MM.1S (cell line): ENCODE results near the gene STYXL1.
"Not testable (repeated sequence)": the region's sequence is repeated elsewhere in the genome, so short reads cannot be mapped to it uniquely, and the experiment has no call there.

Source experiments
- DNase-seq: peaks from one replicate; pipeline ENCODE4 v3.0.0-alpha.2; 2015
- H2AFZ ChIP-seq: fragments of 300-600 bp; sonication (generic); 2 replicates; pipeline ENCODE4 v1.6.0; 2016; ENCODE audit warnings: antibody characterized with exemption, low read length
- H3F3A ChIP-seq: fragments of 300-600 bp; sonication (generic); 2 replicates; pipeline ENCODE4 v1.6.1; 2016; ENCODE audit warnings: mild to moderate bottlenecking, antibody characterized with exemption, low read length, moderate library complexity, mixed read lengths; ENCODE audit not compliant: insufficient read depth
- H3K27ac ChIP-seq: fragments of 300-600 bp; sonication (generic); 2 replicates; pipeline ENCODE4 v1.5.1; 2016; ENCODE audit warnings: mild to moderate bottlenecking, low read length
- H3K27me3 ChIP-seq: fragments of 300-600 bp; sonication (generic); replicated peaks from 2 replicates; pipeline ENCODE4 v1.6.0; 2016; ENCODE audit warnings: low read length; ENCODE audit not compliant: insufficient read depth
- H3K36me3 ChIP-seq: fragments of 300-600 bp; sonication (generic); replicated peaks from 2 replicates; pipeline ENCODE4 v1.6.1; 2016; ENCODE audit warnings: mild to moderate bottlenecking, low read length, mixed read lengths; ENCODE audit not compliant: insufficient read depth
- H3K4me1 ChIP-seq: fragments of 300-600 bp; sonication (generic); 2 replicates; pipeline ENCODE4 v1.6.1; 2016; ENCODE audit warnings: low read length, mixed read lengths
- H3K4me2 ChIP-seq: fragments of 300-600 bp; sonication (generic); 2 replicates; pipeline ENCODE4 v1.6.0; 2016; ENCODE audit warnings: low read depth, low read length
- H3K4me3 ChIP-seq: fragments of 300-600 bp; sonication (generic); 2 replicates; pipeline ENCODE4 v1.5.1; 2016; ENCODE audit warnings: low read length, mixed read lengths
- H3K79me2 ChIP-seq: fragments of 300-600 bp; sonication (generic); 2 replicates; pipeline ENCODE4 v1.6.1; 2016; ENCODE audit warnings: mixed run types, low read length, mixed read lengths
- H3K9ac ChIP-seq: fragments of 300-600 bp; sonication (generic); 2 replicates; pipeline ENCODE4 v1.6.1; 2016; ENCODE audit warnings: low read length, mixed read lengths
- H3K9me2 ChIP-seq: fragments of 300-600 bp; sonication (generic); replicated peaks from 2 replicates; pipeline ENCODE4 v1.6.1; 2016; ENCODE audit warnings: mild to moderate bottlenecking, low read length, mixed read lengths; ENCODE audit not compliant: insufficient read depth
- H3K9me3 ChIP-seq: fragments of 300-600 bp; sonication (generic); replicated peaks from 2 replicates; pipeline ENCODE4 v1.6.1; 2016; ENCODE audit warnings: mild to moderate bottlenecking, low read length, mixed read lengths; ENCODE audit not compliant: insufficient read depth
- H4K20me1 ChIP-seq: fragments of 300-600 bp; sonication (generic); 2 replicates; pipeline ENCODE4 v1.6.1; 2016; ENCODE audit warnings: mild to moderate bottlenecking, low read length, moderate library complexity, mixed read lengths; ENCODE audit not compliant: insufficient read depth
- CTCF ChIP-seq: fragments of 300-600 bp; sonication (generic); IDR thresholded peaks from 2 replicates; pipeline ENCODE4 v1.5.1; 2016; ENCODE audit warnings: antibody characterized with exemption, low read length, mixed read lengths
- EZH2 ChIP-seq: fragments of 300-600 bp; sonication (generic); optimal IDR thresholded peaks from 2 replicates; pipeline ENCODE3; 2017; ENCODE audit warnings: low read depth, mild to moderate bottlenecking, antibody characterized with exemption, low read length, mixed read lengths
- EZH2phosphoT487 ChIP-seq: fragments of 300-600 bp; sonication (generic); IDR thresholded peaks from 2 replicates; pipeline ENCODE4 v1.6.1; 2018; ENCODE audit warnings: antibody characterized with exemption, low read length

Gene STYXL1

GRCh38 chr7:76056241-76056640 lies 8.4 kb upstream of the STYXL1 start:
- TF ChIP-seq CTCF (no peak), EZH2 (no peak), EZH2phosphoT487 (no peak)
- Histone ChIP-seq H3K27me3 (no peaks in the 10 kb centered on the region), H3K27ac (no peak overlapping the region), H3K4me2 (no peak overlapping the region), H3K9me3 (no peaks in the 10 kb centered on the region), H3K4me3 (no peak overlapping the region), H3K36me3 (peaks cover 12% of the 10 kb centered on the region; the same call in 1 of the 2 replicates), H3K79me2 (peaks cover 64% of the 10 kb centered on the region), H4K20me1 (0 out of 2 replicates have a peak, but pooled peaks cover 5% of the 10 kb centered on the region), H3K9me2 (no peaks in the 10 kb centered on the region), H3K4me1 (no peaks in the 10 kb centered on the region), H3F3A (no peaks in the 10 kb centered on the region), H3K9ac (no peak overlapping the region), H2AFZ (no peak overlapping the region)
- no peak for DNase-seq

GRCh38 chr7:76054123-76055120 lies 6.6 kb upstream of the STYXL1 start:
- TF ChIP-seq EZH2: no peak
- TF ChIP-seq CTCF: no peak
- TF ChIP-seq EZH2phosphoT487: no peak
- H3K36me3 ChIP-seq: peaks cover 6% of the 10 kb centered on the region; the same call in 1 of the 2 replicates

GRCh38 chr7:76053461-76053860 lies 5.7 kb upstream of the STYXL1 start:
- no peaks in the 10 kb centered on the region for H3K27me3 ChIP-seq
- DNase-seq: no peak
- no peaks in the 10 kb centered on the region for H3K9me3 ChIP-seq
- H3K27ac ChIP-seq: no peak overlapping the region
- H4K20me1 ChIP-seq: 0 out of 2 replicates have a peak, but pooled peaks cover 5% of the 10 kb centered on the region
- no peak overlapping the region for H3K4me3 ChIP-seq
- no peaks in the 10 kb centered on the region for H3K9me2 ChIP-seq
- H3K79me2 ChIP-seq: peaks cover 91% of the 10 kb centered on the region
- H3K9ac ChIP-seq: no peak overlapping the region
- H3F3A ChIP-seq: peaks cover 2% of the 10 kb centered on the region; the same call in 1 of the 2 replicates
- no peak overlapping the region for H2AFZ ChIP-seq
- peaks cover 6% of the 10 kb centered on the region; the same call in 1 of the 2 replicates for H3K36me3 ChIP-seq
- TF ChIP-seq CTCF (no peak), EZH2 (no peak), EZH2phosphoT487 (no peak)
- H3K4me1 ChIP-seq: peaks cover 7% of the 10 kb centered on the region
- H3K4me2 ChIP-seq: no peak overlapping the region

More at GRCh38 chr7:76054123-76055120, 6.6 kb upstream of the STYXL1 start:
- no peaks in the 10 kb centered on the region for H3K9me3 ChIP-seq
- H4K20me1 ChIP-seq: 0 out of 2 replicates have a peak, but pooled peaks cover 5% of the 10 kb centered on the region
- H3K4me2 ChIP-seq: no peak overlapping the region
- no peak overlapping the region for H3K27ac ChIP-seq
- H3F3A ChIP-seq: no peaks in the 10 kb centered on the region
- H3K4me3 ChIP-seq: no peak overlapping the region
- H3K9me2 ChIP-seq: no peaks in the 10 kb centered on the region
- H2AFZ ChIP-seq: no peak overlapping the region
- peaks cover 82% of the 10 kb centered on the region for H3K79me2 ChIP-seq
- no peak overlapping the region for H3K9ac ChIP-seq
- 0 out of 2 replicates have a peak, but pooled peaks cover 1% of the 10 kb centered on the region for H3K4me1 ChIP-seq
- H3K27me3 ChIP-seq: no peaks in the 10 kb centered on the region
- DNase-seq: no peak

- not testable (repeated sequence) for H3K27ac ChIP-seq, H3K9me3 ChIP-seq, H2AFZ ChIP-seq, H3K9ac ChIP-seq, H4K20me1 ChIP-seq, H3K9me2 ChIP-seq, H3K4me3 ChIP-seq, H3K36me3 ChIP-seq, H3K4me1 ChIP-seq, H3K4me2 ChIP-seq, DNase-seq, H3F3A ChIP-seq, H3K27me3 ChIP-seq
- H3K79me2 ChIP-seq: peaks cover 97% of the 10 kb centered on the region
Measured at GRCh38 chr7:76052681-76053080, 4.9 kb upstream of the STYXL1 start.
